ENCODE measurements around the gene BACE2.
A peak's percentile ranks its signal among the peaks of the same experiment; 100 is the strongest.

BACE2 gene

GRCh38 chr21:41167348-41168342, at the start of gene BACE2:
TSS of gene BACE2 (plus strand) at chr21:41168160. CDS start at chr21:41168264, 104 bp downstream.
- peak; percentile 64 for DNase-seq

- no peak for DNase-seq
These were observed 48.1 kb upstream of the BACE2 start for GRCh38 chr21:41119901-41120300.

GRCh38 chr21:41120997-41121396, 47.0 kb upstream of the BACE2 start:
- DNase-seq = no peak

GRCh38 chr21:41121785-41122415, 46.1 kb upstream of the BACE2 start:
- peak; percentile 82 for DNase-seq

DNA sequence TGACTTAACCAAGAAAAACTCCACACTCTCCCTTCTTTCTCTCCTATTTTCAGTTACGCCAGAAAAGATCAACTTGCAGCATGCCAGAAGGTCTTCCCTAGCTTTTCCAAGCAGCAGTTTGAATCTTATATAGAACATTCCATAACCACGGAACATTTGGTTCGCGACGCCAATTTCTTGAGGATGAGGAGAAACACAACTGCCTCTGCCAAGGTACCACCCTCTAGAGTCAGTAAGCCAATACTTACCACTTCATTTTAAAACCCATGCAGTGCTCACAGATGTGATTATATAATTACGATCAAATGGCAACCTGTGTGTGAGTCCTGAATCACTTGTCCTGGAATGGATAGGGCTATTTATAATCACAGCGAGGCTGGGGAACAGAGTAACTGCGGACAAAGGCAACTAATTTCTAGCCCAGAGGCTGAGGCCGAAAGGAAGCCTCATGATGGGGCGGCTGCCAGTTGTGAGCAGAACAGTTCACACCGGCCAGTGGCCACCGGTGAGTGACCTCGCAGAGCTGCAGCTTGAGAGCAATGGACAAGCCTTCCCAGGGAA, 43.2 kb upstream of the BACE2 start:
- DNase-seq = no peak

- DNase-seq = no peak
These were observed 39.0 kb upstream of the BACE2 start for GRCh38 chr21:41128981-41129380.

DNA sequence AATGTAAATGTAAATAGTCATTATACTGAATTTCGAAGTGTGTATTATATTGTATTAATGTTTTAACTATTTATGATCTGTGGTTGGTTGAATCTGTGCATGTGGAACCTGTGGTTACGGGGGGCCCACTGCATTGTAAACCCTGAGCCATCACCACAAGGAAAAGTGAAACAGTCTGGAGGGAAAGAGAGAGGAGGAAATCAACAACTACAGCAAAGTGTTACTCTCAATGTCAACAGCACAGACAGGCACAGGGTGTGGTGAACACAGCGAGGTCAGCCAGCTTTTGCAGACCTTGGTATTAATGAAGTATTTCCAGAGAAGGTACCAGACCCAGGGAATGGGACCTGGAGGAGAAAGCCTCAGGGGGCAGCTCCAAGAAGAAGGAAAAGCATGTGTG, 37.1 kb upstream of the BACE2 start:
- DNase-seq = no peak

- DNase-seq = peak; percentile 13
These were observed 34.0 kb upstream of the BACE2 start for GRCh38 chr21:41133874-41134522.

- DNase-seq = no peak
These were observed 32.2 kb upstream of the BACE2 start for GRCh38 chr21:41135746-41136145.

DNA sequence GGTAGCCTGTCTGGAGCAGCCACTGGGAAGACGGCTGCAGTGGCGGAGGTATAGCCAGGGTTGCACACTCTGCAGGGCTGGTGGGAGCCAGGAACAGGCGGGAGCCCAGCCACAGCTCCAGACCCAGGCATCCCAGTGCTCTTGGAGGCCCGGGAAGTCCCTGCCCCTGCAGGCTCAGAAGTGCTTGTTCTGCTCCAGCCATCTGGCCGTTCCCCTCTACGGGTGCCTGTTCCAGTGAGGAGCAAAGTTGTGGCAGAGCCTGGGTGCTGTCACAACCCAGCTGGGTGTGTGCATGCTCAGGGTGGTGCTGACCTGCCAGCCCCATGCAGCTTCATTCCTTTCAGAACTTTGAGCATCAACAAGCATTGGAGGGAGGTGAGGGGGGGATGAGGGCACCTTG, 31.7 kb upstream of the BACE2 start:
- DNase-seq = no peak

GRCh38 chr21:41137401-41137800, 30.6 kb upstream of the BACE2 start:
- no peak for DNase-seq

DNA sequence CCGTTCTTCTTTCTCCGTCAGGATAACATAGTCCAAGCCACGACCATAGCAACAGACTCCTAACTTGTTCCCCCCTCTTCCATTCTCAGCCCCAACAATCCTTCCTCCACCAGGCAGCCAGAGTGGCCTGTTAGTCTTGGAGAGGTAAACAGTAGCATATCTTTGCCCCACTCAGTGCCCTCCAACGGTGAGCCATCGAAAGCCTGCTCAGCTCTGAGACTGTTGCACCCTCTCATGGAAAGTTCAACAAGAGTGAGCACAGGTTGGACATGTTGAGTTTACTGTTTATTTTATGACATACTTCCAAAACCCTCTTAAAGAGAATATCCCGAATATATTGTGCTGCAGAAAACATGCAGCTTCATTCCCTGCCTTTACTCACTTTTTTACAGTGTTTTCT, 30.1 kb upstream of the BACE2 start:
- DNase-seq = no peak

- DNase-seq = no peak
These were observed 29.2 kb upstream of the BACE2 start for GRCh38 chr21:41138711-41139110.

GRCh38 chr21:41139275-41139674, 28.7 kb upstream of the BACE2 start:
- no peak for DNase-seq

- no peak for DNase-seq
These were observed 28.0 kb upstream of the BACE2 start for GRCh38 chr21:41139951-41140350.

- no peak for DNase-seq
These were observed 26.9 kb upstream of the BACE2 start for GRCh38 chr21:41141031-41141457.

DNA sequence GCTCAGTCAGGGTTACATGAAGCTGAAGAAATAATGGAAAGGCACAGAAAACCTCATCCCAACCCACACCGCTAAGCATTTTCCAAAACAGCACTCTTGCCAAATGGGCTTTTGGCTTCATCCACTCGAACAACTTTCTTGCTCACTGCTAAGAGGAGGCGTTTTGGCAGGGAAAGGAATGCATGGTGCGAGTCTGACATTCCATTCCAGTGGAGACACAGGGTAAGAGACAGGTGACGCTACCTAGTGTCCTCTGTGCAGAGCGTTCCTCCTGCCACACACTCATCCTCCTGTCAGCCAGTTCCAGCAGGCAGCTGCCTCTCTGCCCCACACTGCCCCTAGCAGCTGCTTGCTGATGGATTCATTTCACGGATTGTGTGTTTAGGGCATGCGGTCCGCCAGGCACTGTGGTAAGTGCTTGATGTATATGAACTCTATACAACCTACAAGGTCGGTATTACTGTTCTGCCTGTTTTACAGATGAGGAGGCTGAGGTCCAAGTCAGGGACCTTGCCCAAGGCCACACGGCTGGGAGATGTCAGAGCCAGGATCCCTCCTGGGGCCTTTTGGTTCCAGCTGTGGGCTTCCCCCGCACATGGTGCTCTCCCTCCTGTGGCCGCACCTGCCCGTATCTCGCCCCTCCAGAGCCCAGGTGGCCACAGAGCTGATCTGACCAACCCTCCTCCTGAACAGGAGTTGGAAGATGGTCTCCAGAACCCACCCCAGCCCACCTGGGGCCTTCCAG, 25.7 kb upstream of the BACE2 start:
- DNase-seq = no peak

GRCh38 chr21:41143596-41144325, 24.2 kb upstream of the BACE2 start:
- DNase-seq = no peak

GRCh38 chr21:41147096-41147978, 20.6 kb upstream of the BACE2 start:
- DNase-seq = no peak

DNA sequence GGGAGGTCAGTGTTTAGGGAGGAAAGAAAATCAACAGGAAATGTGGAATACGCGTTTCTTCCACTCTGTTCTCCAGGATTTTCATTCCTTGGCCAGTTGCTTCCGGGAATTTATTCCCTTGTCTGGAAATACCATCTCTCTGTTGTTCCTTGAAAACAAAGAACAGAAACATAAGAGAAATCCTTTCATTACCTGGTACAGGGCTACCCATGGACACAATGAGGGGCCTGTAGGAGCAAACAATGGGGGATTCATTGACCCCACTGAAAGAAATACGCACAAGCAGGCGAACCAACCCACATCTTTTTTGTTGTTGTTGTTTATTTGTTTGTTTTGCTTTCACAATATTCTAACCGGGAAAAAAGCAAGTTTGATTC, 20.0 kb upstream of the BACE2 start:
- no peak for DNase-seq

DNA sequence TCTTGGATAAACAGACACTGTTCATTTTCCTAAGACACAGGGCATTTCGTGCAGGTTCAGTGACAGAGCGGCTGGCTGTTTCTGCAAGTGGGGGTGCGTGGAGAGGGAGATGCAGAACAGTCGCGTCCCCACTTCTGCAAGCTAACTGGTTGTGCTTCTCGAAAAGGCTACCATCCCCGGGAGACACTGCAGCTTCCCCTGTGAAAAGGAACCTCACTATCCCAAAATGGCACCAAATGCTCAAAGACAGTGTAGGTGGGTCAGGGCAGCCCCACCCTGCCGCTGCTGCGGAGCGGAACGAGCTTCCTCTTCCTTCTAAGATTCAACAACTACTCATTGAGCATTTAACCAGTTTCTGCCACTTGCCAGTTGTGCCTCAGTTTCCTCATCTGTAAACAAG, 19.2 kb upstream of the BACE2 start:
- DNase-seq = no peak

Measured in activated CD4-positive, alpha-beta T cell treated with anti-CD3 and anti-CD28 coated beads, Interleukin-2, Interleukin-6, amounts not matched to agents 100 ng/mL and 50 ng/mL, durations not matched to agents 16 hours and 8 hours (primary cell).